ENCODE measurements around the gene MT2A. TPM values are rescaled to one million over a fixed set of nuclear protein-coding genes. Genes with fewer than 3 reads are reported as not detected.

The MT2A gene
- total and polyA plus RNA-seq, 2 of the 13 experiments (the other 11 are each of a cell fraction or from before 2014, with no cell fraction given) = 135 to 371 TPM

DNA sequence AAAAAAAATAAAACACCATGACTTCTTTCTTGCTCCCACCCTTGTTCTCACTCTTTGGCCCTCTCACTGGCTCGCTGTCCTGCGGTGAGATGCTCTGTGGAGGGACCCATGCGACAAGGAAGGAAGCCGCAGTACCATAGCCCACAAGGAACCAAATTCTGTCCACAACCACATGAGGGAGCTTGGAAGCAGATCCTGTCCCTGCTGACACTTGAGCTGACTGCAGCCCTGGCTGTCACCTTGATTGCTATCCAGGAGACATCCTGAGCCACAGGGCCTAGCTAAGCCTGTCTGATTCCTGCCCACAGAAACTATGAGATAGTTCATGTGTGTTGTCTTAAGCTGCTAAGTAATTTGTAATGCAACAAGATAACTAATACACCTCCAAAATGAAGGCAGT is 4.8 kb upstream of the MT2A start (continued):
- no peak for TF ChIP-seq HNF1A (IDR thresholded peaks at IDR 0.05; ENCODE audit: low read depth)
- TF ChIP-seq HNF1A (CRISPR knock-in tag; IDR thresholded peaks at IDR 0.05; ENCODE audit: borderline replicate concordance) = no peak
- no peak for TF ChIP-seq ZNF121 (CRISPR knock-in tag; IDR thresholded peaks at IDR 0.05)
- TF ChIP-seq HNF4G (IDR thresholded peaks at IDR 0.05; ENCODE audit: borderline replicate concordance, low read depth, low read length) = no peak
- peak; percentile 39; the same call in 1 of the 2 replicates for TF ChIP-seq HNF4G (CRISPR knock-in tag; IDR thresholded peaks at IDR 0.05; ENCODE audit: borderline replicate concordance, low read depth)
- no peak for TF ChIP-seq SP1 (IDR thresholded peaks at IDR 0.05)
- no peak for TF ChIP-seq SP1 (CRISPR knock-in tag; IDR thresholded peaks at IDR 0.05)
- no peak for TF ChIP-seq SCMH1 (CRISPR knock-in tag; IDR thresholded peaks at IDR 0.05; ENCODE audit: borderline replicate concordance)
- TF ChIP-seq GFI1 (CRISPR knock-in tag; IDR thresholded peaks at IDR 0.05; ENCODE audit: borderline replicate concordance) = no peak
- no peak for TF ChIP-seq ZNF883 (CRISPR knock-in tag; IDR thresholded peaks at IDR 0.05; ENCODE audit: not compliant biosample characterization)
- TF ChIP-seq KDM3A (CRISPR knock-in tag; IDR thresholded peaks at IDR 0.05; ENCODE audit: low read depth) = 0 out of 2 replicates have a peak, but pooled peaks have one; percentile 56
- no peak for TF ChIP-seq ELK4 (CRISPR knock-in tag; IDR thresholded peaks at IDR 0.05; ENCODE audit: borderline replicate concordance)
- no peak for TF ChIP-seq RFX1 (IDR thresholded peaks at IDR 0.05)
- TF ChIP-seq THYN1 (CRISPR knock-in tag; IDR thresholded peaks at IDR 0.05; ENCODE audit: borderline replicate concordance, low read depth) = no peak
- TF ChIP-seq ZNF691 (CRISPR knock-in tag; IDR thresholded peaks at IDR 0.05; ENCODE audit: borderline replicate concordance, low read depth) = 0 out of 2 replicates have a peak, but pooled peaks have one; percentile 23
- no peak for TF ChIP-seq CREB3 (CRISPR knock-in tag; IDR thresholded peaks at IDR 0.05)
- TF ChIP-seq ZNF567 (CRISPR knock-in tag; IDR thresholded peaks at IDR 0.05; ENCODE audit: borderline replicate concordance) = 0 out of 2 replicates have a peak, but pooled peaks have one; percentile 83
- no peak for TF ChIP-seq ADNP (CRISPR knock-in tag; IDR thresholded peaks at IDR 0.05)
- TF ChIP-seq CBX2 (IDR thresholded peaks at IDR 0.05; ENCODE audit: low read depth, low read length) = no peak
- no peak for TF ChIP-seq CBX2 (CRISPR knock-in tag; IDR thresholded peaks at IDR 0.05; ENCODE audit: low read depth)
- peak; percentile 73; the same call in 1 of the 2 replicates for TF ChIP-seq SALL1 (CRISPR knock-in tag; IDR thresholded peaks at IDR 0.05)
- TF ChIP-seq TARDBP (CRISPR knock-in tag; IDR thresholded peaks at IDR 0.05) = no peak
- no peak for TF ChIP-seq ZNF234 (CRISPR knock-in tag; conservative IDR thresholded peaks at IDR 0.05)
- TF ChIP-seq GLI4 (CRISPR knock-in tag; IDR thresholded peaks at IDR 0.05; ENCODE audit: borderline replicate concordance) = no peak
- 0 out of 2 replicates have a peak, but pooled peaks have one; percentile 22 for TF ChIP-seq YEATS2 (CRISPR knock-in tag; IDR thresholded peaks at IDR 0.05; ENCODE audit: borderline replicate concordance)
- TF ChIP-seq NR2F1 (CRISPR knock-in tag; IDR thresholded peaks at IDR 0.05) = no peak
